Gastroesophageal sphincter (tissue), 3 donors: ENCODE data around the gene SHISA6.

Source experiments
- EP300 ChIP-seq: sonication (generic); formaldehyde crosslinking; IDR thresholded peaks from one replicate; pipeline ENCODE4 v1.6.1; 2017; ENCODE audit warnings: antibody characterized with exemption, mild to moderate bottlenecking
- POLR2A ChIP-seq, 2 donors: fragments of 450-650 bp; IDR thresholded peaks; one replicate each; pipeline ENCODE4 v1.6.1; 2017; ENCODE audit warnings: antibody characterized with exemption in 2 of 2, mild to moderate bottlenecking in 2 of 2, moderate library complexity in 1 of 2
- POLR2AphosphoS5 ChIP-seq: sonication (generic); formaldehyde crosslinking; IDR thresholded peaks from one replicate; pipeline ENCODE4 v1.6.1; 2017; ENCODE audit warnings: antibody characterized with exemption
- TF ChIP-seq, protein P1 (sequence below), 4 experiments: fragments of 200-600 bp in 2 of 4; fragments of 450-650 bp in 2 of 4; sonication (generic) in 1 of 4; IDR thresholded peaks; one replicate each; pipeline ENCODE4 v1.5.1; 2017 to 2019; ENCODE audit warnings: antibody characterized with exemption in 4 of 4, mild to moderate bottlenecking in 2 of 4, moderate library complexity in 2 of 4

DNA sequence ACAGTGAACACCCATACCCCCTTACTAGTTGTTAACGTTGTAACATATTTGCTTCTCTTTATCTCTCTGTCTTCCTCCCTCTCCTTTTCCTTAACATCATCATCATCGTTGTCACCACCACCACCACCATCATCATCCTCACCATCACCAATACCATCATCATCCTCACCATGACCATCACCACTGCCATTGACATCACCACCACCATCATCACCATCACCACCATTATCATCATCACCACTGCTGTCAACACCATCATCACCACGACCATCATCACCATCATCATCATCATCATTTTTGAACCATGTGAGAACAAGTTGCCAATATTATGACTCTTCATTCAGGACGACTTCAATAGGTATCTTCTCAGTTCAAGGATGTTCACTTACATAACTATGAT lies 35.5 kb downstream of the SHISA6 start:
- TF ChIP-seq, protein P1, sequence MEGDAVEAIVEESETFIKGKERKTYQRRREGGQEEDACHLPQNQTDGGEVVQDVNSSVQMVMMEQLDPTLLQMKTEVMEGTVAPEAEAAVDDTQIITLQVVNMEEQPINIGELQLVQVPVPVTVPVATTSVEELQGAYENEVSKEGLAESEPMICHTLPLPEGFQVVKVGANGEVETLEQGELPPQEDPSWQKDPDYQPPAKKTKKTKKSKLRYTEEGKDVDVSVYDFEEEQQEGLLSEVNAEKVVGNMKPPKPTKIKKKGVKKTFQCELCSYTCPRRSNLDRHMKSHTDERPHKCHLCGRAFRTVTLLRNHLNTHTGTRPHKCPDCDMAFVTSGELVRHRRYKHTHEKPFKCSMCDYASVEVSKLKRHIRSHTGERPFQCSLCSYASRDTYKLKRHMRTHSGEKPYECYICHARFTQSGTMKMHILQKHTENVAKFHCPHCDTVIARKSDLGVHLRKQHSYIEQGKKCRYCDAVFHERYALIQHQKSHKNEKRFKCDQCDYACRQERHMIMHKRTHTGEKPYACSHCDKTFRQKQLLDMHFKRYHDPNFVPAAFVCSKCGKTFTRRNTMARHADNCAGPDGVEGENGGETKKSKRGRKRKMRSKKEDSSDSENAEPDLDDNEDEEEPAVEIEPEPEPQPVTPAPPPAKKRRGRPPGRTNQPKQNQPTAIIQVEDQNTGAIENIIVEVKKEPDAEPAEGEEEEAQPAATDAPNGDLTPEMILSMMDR (IDR thresholded peaks at IDR 0.05) = no peak
- TF ChIP-seq POLR2A (IDR thresholded peaks at IDR 0.05) (no peak), EP300 (no peak), POLR2AphosphoS5 (no peak)
